ENCODE results near the gene VSX2.

Gene VSX2

GRCh38 chr14:74238974-74239847, at the start of gene VSX2:
VSX2 (plus strand) TSS chr14:74239449; CDS start chr14:74239562, 113 bp downstream.
- DNase-seq = no peak

GRCh38 chr14:74190927-74191575, 48.2 kb upstream of the VSX2 start:
- DNase-seq = no peak

GRCh38 chr14:74194506-74195274, 44.6 kb upstream of the VSX2 start:
- no peak for DNase-seq

GRCh38 chr14:74195623-74196022, 43.6 kb upstream of the VSX2 start:
- DNase-seq = no peak

- DNase-seq = no peak
Observed at GRCh38 chr14:74198441-74199234, 40.6 kb upstream of the VSX2 start.

GRCh38 chr14:74202113-74202512, 37.1 kb upstream of the VSX2 start:
- DNase-seq = no peak

- no peak for DNase-seq
Observed at GRCh38 chr14:74203639-74204038, 35.6 kb upstream of the VSX2 start.

- DNase-seq = no peak
Observed at GRCh38 chr14:74204491-74204890, 34.8 kb upstream of the VSX2 start.

GRCh38 chr14:74205882-74206281, 33.4 kb upstream of the VSX2 start:
- DNase-seq = no peak

- DNase-seq = no peak
Observed at GRCh38 chr14:74207943-74208342, 31.3 kb upstream of the VSX2 start.

- DNase-seq = no peak
Observed at GRCh38 chr14:74208642-74209041, 30.6 kb upstream of the VSX2 start.

GRCh38 chr14:74211945-74212580, 27.2 kb upstream of the VSX2 start:
- DNase-seq = no peak

- no peak for DNase-seq
Observed at GRCh38 chr14:74213907-74214803, 25.1 kb upstream of the VSX2 start.

GRCh38 chr14:74216671-74217070, 22.6 kb upstream of the VSX2 start:
- DNase-seq = no peak

GRCh38 chr14:74217672-74218448, 21.4 kb upstream of the VSX2 start:
- DNase-seq = peak; percentile 62 to 69

- no peak for DNase-seq
Observed at GRCh38 chr14:74218462-74218861, 20.8 kb upstream of the VSX2 start.

- no peak for DNase-seq
Observed at GRCh38 chr14:74219277-74220205, 19.7 kb upstream of the VSX2 start.

GRCh38 chr14:74220991-74221390, 18.3 kb upstream of the VSX2 start:
- no peak for DNase-seq

- no peak for DNase-seq
Observed at GRCh38 chr14:74221741-74222140, 17.5 kb upstream of the VSX2 start.

Data from NCI-H2081 (cell line).